Measurements from ENCODE around the gene MBNL2.

- TF ChIP-seq RFX5 (IDR thresholded peaks at IDR 0.05; ENCODE audit: low read depth, low read length) = no peak
- TF ChIP-seq RAD21 (IDR thresholded peaks at IDR 0.05; ENCODE audit: low read length) = no peak
- no peak for TF ChIP-seq RCOR1 (IDR thresholded peaks at IDR 0.05; ENCODE audit: insufficient replicate concordance, low read length)
- TF ChIP-seq POLR2A (IDR thresholded peaks at IDR 0.05; ENCODE audit: low read depth, low read length) = no peak
- no peak for TF ChIP-seq CTCF (conservative IDR thresholded peaks at IDR 0.05; ENCODE audit: low read depth, low read length)
- TF ChIP-seq SMC3 (IDR thresholded peaks at IDR 0.05; ENCODE audit: low read depth, low read length) = no peak
- no peak for TF ChIP-seq MAFK (IDR thresholded peaks at IDR 0.05; ENCODE audit: low read depth, low read length)
- no peak for TF ChIP-seq ELK1 (IDR thresholded peaks at IDR 0.05; ENCODE audit: borderline replicate concordance, low read depth, low read length)
- TF ChIP-seq NFE2L2 (IDR thresholded peaks at IDR 0.05; ENCODE audit: low read depth, low read length) = no peak
- TF ChIP-seq MXI1 (IDR thresholded peaks at IDR 0.05; ENCODE audit: borderline replicate concordance, low read depth, low read length) = no peak
- no peak for TF ChIP-seq CHD1 (IDR thresholded peaks at IDR 0.05; ENCODE audit: low read depth, low read length)
- TF ChIP-seq CEBPB (IDR thresholded peaks at IDR 0.05; ENCODE audit: low read depth, low read length) = no peak
- TF ChIP-seq USF2 (IDR thresholded peaks at IDR 0.05; ENCODE audit: low read depth, low read length) = no peak
Measured at GRCh38 chr13:97191615-97192014, 30.5 kb upstream of the MBNL2 start.

Measured in IMR-90 (cell line).